ENCODE measurements around the gene SASH3.

SASH3 gene

DNA sequence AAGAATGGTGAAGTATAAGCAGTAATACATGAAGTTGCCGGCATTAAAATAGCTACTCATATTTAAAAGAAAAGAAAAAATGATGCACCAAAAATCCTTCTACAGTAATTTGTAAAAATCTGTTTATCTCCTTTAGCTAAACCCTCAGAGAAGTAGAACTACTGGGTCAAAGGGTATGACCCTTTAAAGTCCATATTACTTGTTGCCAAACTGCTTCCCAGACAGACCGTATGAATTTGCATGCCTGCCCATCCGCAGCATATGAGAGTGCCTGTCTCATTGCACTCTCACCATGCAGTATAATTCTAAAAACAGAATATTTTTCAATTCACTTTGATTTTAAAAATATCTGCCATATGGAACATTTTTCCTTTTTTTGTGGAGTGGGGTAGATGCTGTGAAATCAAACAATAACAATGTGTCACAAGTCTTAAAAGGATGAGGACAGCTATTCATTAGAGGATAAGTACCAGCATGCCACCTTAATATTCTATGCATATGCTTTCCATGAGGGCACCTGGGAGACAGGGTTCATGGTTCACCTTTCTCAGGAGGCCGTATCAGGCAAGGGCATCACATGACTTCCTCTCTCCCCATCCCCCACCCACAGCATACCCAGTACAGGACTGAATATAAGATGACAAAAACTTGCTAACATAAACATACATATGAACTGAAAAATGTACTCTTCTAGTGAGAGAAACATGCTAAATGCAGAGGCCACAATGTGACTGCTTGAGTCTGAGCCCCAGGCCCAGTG lies 46.2 kb downstream of the SASH3 start:
- no peak for FAIRE-seq
- no peak for TF ChIP-seq POLR2A (IDR thresholded peaks at IDR 0.05; ENCODE audit: low read depth, low read length)
- no peak for DNase-seq (ENCODE audit: insufficient read length, low spot score)

DNA sequence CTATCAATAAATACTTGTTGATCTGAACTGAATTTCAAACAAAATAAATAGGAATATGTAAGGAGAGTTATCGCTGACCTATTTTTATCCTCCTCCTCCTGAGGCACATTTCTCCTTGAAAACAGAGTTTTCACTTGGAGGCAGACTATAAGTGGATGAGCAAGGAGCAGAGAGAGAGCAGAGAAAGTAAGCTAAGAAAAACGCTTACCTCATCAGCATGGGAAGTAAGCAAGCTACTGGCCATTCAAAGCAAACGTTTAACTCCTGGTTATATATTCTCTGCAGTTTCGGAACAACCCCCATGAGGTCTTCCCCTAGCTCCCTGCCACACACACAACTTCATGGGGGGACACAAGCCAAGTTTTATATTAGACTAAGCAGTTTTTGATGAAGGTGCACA lies 50.7 kb downstream of the SASH3 start:
- FAIRE-seq = no peak
- no peak for TF ChIP-seq POLR2A (IDR thresholded peaks at IDR 0.05; ENCODE audit: low read depth, low read length)
- no peak for DNase-seq (ENCODE audit: insufficient read length, low spot score)

DNA sequence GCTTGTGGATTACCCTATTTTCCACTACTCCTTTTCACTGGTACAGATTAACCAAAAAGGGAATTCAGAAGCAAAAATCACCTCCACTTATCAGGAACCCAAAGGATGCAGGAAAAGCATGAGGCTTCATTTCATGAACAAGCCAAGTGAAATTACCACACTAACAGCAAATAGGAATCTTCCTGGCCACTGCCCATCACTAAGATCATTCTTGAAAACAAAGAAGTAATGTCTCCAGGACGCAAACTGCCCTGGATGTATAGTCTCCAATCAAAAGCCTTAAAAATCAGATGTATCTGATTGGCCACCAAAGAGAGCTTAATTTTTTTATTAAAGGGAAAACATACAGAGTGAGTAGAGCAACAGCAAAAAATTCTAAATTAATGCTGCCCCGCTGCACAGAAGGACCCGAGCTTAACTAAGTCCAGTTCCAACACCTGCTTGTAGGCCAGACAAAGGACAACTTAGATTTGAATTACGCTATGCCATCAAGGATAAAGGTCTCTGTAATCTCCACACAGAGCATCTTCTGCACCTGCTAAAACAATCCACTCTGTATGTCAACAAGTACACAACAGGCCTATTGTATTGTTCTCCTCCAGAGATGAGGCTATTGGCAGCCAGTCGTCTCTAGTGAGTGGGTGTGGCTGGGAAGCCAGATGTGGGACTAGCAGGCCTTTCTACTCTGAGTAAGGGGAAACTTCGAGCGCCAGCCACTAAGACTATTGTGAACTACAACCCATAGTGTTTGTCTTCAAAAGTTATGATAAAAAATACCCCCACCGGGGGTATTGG lies 51.5 kb downstream of the SASH3 start:
- no peak for FAIRE-seq
- DNase-seq (ENCODE audit: insufficient read length, low spot score) = no peak
- TF ChIP-seq POLR2A (IDR thresholded peaks at IDR 0.05; ENCODE audit: low read depth, low read length) = no peak

DNA sequence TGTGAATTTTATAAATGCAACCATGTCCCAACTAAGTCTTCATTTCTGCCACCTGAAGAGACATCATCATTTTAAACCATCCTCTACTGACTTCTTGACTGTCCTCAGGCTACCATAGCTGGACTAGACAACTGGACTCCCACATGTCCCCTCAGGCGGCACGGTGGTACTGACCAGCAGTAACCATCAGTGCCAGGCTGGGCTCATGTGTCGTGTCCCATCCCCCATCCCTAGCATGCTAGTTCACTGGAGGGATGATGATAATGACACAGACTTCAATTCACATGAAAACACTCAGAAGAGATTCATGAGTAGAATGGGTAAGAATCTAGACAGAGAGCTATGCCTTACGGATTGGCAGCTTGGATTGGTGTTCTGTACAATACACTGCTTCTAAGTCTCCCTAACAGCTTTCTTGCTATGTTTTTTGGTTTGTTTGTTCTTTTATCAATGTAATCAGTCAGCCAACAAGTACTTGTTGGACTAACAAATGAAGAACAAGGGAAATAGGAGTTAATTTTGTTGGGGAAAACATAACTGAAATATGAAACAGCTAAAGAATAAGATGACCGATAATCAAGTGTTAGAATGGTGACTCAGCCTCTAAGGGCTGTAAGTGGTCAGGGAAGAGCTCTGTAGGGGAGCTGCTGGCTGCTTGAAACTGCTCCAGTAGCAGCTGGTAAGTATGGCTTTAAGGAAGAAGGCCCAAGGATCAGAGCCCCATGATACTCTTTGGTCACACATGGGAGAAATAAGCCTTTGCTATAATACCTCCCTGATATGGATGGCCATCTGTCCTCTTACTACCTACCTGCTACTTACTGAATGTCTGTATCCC lies 53.6 kb downstream of the SASH3 start:
- DNase-seq (ENCODE audit: insufficient read length, low spot score) (no peak), FAIRE-seq (peak; percentile 91)
- TF ChIP-seq POLR2A (IDR thresholded peaks at IDR 0.05; ENCODE audit: low read depth, low read length) = no peak

DNA sequence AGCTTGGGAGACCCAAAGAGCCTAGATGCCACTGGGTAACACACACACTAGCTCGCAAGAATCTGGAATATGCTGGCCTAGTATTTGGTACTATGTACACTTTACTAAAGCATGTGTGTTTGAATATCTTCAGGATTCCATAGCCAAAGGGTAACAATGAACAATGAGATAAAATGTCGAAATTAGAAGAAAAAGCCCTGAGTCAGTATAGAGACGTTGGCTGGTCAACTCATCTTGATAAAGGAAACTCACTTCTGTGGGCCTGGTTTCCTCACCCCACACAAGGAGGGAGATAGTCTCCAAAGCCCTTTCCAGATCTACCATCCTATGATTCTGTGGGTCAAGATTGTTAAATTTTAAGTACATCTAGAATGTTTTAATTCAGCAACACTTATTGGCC lies 57.1 kb downstream of the SASH3 start:
- DNase-seq (ENCODE audit: insufficient read length, low spot score) = no peak
- FAIRE-seq = no peak
- no peak for TF ChIP-seq POLR2A (IDR thresholded peaks at IDR 0.05; ENCODE audit: low read depth, low read length)

DNA sequence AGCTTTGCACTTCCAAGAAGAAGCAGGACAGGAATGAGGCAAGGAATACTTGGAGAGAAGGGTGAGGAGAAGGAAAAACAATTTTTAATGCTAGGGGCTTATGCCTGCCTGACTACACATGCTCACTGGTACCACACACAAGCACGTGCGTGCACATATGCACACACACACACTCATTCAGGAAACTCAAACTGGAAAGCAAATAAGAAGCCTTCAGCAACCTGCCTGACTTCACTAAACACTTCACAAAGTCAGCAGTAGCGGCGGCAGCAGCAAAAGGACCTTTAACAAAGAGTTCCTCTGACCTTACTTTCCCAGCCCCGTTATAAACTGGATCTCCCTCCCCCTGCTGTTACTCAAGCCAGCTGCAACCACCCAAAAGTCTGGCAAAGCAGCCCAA lies 60.6 kb downstream of the SASH3 start:
- TF ChIP-seq POLR2A (IDR thresholded peaks at IDR 0.05; ENCODE audit: low read depth, low read length) = no peak
- FAIRE-seq (no peak), DNase-seq (ENCODE audit: insufficient read length, low spot score) (no peak)

DNA sequence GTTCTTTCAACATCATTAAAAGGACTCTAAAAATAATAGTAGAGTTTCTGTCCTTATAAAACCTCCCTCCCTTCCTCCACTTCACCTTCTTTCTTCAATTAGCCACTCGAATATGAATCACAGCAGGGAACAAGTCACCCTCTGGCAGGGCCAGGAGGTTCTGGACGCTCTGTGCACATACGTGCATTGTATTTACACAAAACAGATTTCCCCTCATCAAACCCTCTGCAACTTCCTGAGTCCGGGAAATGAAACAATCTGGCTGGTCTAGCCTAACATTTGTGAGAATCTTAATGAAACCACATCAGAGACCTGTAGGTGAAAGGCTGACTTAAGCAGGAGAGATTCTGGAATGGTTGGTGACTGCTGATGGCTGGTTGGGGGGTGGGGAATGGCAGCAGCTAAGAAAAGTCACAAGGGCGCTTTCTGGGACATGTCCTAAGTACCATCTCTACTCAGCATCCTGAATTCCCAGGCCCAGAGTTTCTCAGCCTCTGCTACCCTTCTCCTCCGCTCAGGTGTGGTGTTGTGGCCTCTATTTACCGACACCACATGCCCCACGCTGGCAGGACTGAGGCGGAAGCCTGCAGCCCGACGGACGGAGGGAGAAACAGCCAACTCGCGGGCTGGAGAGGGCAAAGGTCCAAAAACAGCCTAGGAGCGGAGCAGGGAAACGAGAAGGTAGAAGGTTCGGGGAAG lies 62.9 kb downstream of the SASH3 start:
- TF ChIP-seq POLR2A (IDR thresholded peaks at IDR 0.05; ENCODE audit: low read depth, low read length) = no peak
- no peak for FAIRE-seq
- DNase-seq (ENCODE audit: insufficient read length, low spot score) = no peak

DNA sequence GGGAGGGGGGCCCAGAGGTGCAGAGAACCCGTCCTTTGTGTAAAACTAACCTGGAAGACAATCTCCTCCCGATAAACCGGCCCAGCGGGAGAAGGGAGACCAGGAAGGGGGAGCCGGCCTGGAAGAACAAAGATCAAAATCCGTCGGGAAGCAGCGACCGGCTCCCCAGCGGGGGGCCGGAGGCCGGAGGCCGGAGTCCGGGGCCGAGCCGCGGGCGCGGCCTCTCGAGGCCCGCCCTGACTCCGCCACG lies 63.4 kb downstream of the SASH3 start:
- FAIRE-seq (no peak), DNase-seq (ENCODE audit: insufficient read length, low spot score) (no peak)
- TF ChIP-seq POLR2A (IDR thresholded peaks at IDR 0.05; ENCODE audit: low read depth, low read length) = no peak

DNA sequence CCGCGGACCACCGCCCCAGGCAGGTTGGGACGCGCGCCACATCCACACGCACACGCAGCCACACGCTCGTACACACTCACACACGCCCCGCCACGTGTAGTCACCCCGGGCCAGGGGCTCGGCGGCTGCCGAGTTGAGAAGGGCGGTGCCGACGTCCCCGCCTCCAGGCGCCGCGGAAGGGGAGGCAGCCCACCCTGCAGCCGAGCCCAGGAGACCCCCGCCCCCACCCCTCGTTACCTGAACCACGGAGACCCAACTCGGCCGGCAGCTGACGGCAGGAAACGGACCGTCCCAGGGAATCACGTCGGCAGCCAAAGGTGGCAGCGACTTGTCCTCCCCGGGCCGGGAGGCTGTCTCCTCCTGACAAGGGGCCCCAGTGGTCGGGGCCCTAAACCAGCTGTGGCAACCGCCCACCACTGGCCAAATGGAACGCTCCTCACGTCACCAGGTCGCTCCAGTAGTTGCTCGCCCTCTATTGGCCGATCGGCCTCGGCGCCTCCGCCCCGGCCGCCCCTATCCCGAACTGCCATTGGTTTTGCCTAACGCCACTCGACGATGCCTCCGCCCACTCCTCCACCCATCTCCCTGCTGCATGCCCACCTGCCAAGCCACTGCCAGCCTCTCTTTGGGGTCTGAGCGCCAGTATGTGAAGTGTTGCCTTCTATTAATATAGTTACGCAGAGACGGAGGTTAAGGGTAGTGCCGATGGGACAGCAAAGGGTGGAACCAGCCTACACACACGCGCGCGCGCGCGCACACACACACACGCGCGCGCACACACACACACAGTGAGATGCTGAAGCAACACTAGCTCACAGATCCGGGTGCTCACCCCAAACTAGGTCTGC lies 63.9 kb downstream of the SASH3 start, which contains the start of gene ZDHHC9:
Gene ZDHHC9 (minus strand): TSS at position 428 of the 848 bp plus-strand sequence. CDS start 1,941 bp downstream, outside the sequence.
- peak; percentile 75 for DNase-seq (ENCODE audit: insufficient read length, low spot score)
- peak; percentile 58 for FAIRE-seq
- peak; percentile 20; the same call in 1 of the 2 replicates for TF ChIP-seq POLR2A (IDR thresholded peaks at IDR 0.05; ENCODE audit: low read depth, low read length)
